Panc1 (cell line): ENCODE results near the gene LHX2. TPM values are rescaled to one million over a fixed set of nuclear protein-coding genes. Genes with fewer than 3 reads are reported as not detected.

Experiments used
- ATAC-seq: fragments of 200-7000 bp; cut with Tn5 transposase; 2 replicates; pipeline ENCODE4 v1.9.1; 2020; ENCODE audit warnings: mild to moderate bottlenecking, moderate library complexity
- BruUV-seq: library from RNA; stranded (reverse); fragments of 400-500 nt; replicated peaks from 2 replicates; lab custom pipeline; 2021; lab: Mats Ljungman, UMichigan
- CTCF ChIA-PET: fragments of 300-600 bp; sonication (Branson Sonifier 250); formaldehyde crosslinking; loops from one replicate; lab custom pipeline; 2022; ENCODE audit warnings: antibody characterized with exemption; lab: Charles Lee
- POLR2A ChIA-PET: fragments of 300-600 bp; sonication (Branson Sonifier 250); formaldehyde crosslinking; loops from one replicate; lab custom pipeline; 2022; ENCODE audit warnings: antibody characterized with exemption; lab: Charles Lee
- DNase-seq: peaks from one replicate; pipeline ENCODE4 v3.0.0-alpha.2; 2010; ENCODE audit warnings: low read depth, low spot score
- H3K27ac ChIP-seq: 2 replicates; pipeline ENCODE4 v1.5.1; 2011; ENCODE audit warnings: mild to moderate bottlenecking, low read length, inconsistent platforms
- H3K27me3 ChIP-seq: fragments of 200-500 bp; sonication (Bioruptor generic); 2 replicates; pipeline ENCODE4 v1.6.0; 2014; ENCODE audit warnings: low read length, inconsistent platforms; ENCODE audit not compliant: control insufficient read depth, insufficient read depth
- H3K36me3 ChIP-seq: fragments of 200-500 bp; sonication (Bioruptor generic); 2 replicates; pipeline ENCODE4 v1.5.1; 2014; ENCODE audit warnings: inconsistent platforms, mild to moderate bottlenecking, low read length, moderate library complexity; ENCODE audit not compliant: control insufficient read depth, insufficient read depth
- H3K4me1 ChIP-seq: 2 replicates; pipeline ENCODE4 v1.5.1; 2011; ENCODE audit warnings: inconsistent platforms, mild to moderate bottlenecking, low read length, moderate library complexity; ENCODE audit not compliant: control insufficient read depth, insufficient read depth
- H3K4me3 ChIP-seq, 2 experiments: 2 replicates each; pipeline ENCODE4 v1.5.1; 2011 to 2012; ENCODE audit warnings: low read depth in 2 of 2, low read length in 2 of 2, mild to moderate bottlenecking in 2 of 2, inconsistent platforms in 1 of 2, moderate library complexity in 1 of 2
- H3K9me3 ChIP-seq: fragments of 200-500 bp; sonication (Bioruptor generic); 2 replicates; pipeline ENCODE4 v1.5.1; 2014; ENCODE audit warnings: low read depth, mild to moderate bottlenecking, inconsistent platforms, low read length, moderate library complexity; ENCODE audit not compliant: control insufficient read depth, insufficient read depth
- POLR2AphosphoS5 ChIP-seq: IDR thresholded peaks from 2 replicates; pipeline ENCODE4 v1.6.1; 2012; ENCODE audit warnings: mild to moderate bottlenecking, low read depth, low read length, moderate library complexity
- SIN3A ChIP-seq: IDR thresholded peaks from 2 replicates; pipeline ENCODE4 v1.6.1; 2012; ENCODE audit warnings: low read depth, mild to moderate bottlenecking, low read length, moderate library complexity, borderline replicate concordance; ENCODE audit not compliant: insufficient read depth
- TCF7L2 ChIP-seq: IDR thresholded peaks from 2 replicates; pipeline ENCODE4 v1.6.1; 2011; ENCODE audit warnings: mild to moderate bottlenecking, low read depth, low read length, inconsistent platforms
- in situ Hi-C: cut with HindIII; loops from 2 replicates; pipeline ENCODE4 v1.10.0; 2016; ENCODE audit warnings: low sequenced_read_pairs, low pct_unique_long_range_greater_than_20kb
- intact Hi-C: fragments of 100-400 bp; cut with micrococcal nuclease; formaldehyde crosslinking; loops from one replicate; pipeline ENCODE4 v1.10.0; 2022; ENCODE audit not compliant: unreplicated experiment
- total RNA-seq: library from RNA; stranded (reverse); gene quantifications from one replicate; pipeline ENCODE4 v1.2.1, GENCODE V29; 2021; ENCODE audit not compliant: unreplicated experiment
- TF ChIP-seq, protein P1 (sequence below): fragments of 450-650 bp; IDR thresholded peaks from 2 replicates; pipeline ENCODE4 v1.5.1; 2017; ENCODE audit warnings: mild to moderate bottlenecking
- TF ChIP-seq, protein P2 (sequence below), 2 experiments: IDR thresholded peaks; 2 replicates each; pipeline ENCODE4 v1.6.1; 2011 to 2012; ENCODE audit warnings: low read depth in 2 of 2, control low read depth in 1 of 2, low read length in 1 of 2, mild to moderate bottlenecking in 1 of 2, moderate library complexity in 1 of 2; ENCODE audit not compliant: insufficient read depth in 1 of 2

Gene LHX2
- total RNA-seq, 1 experiment from 2014 or later: 0.36 TPM

DNA sequence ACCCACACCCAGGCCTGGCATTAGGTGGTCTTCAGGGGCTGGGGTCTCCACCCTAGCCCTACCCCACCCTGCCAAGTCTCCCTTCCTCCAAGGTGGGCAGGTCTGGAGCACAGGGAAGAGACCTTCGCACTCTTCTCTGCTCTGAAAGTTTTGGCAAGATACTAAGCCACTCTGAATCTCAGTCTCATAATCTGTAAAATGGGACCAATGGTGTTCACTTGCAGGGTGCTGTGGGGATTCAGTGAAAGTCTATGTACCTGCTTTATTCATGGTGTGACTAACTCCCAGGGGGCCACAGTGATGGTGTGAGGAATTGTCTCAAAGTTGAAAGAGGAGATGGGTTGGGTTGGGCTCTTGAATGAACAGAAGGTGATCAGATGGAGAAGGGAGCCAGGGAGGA is 25.0 kb downstream of the LHX2 start:
- no peak for TF ChIP-seq SIN3A
- TF ChIP-seq, protein P1, sequence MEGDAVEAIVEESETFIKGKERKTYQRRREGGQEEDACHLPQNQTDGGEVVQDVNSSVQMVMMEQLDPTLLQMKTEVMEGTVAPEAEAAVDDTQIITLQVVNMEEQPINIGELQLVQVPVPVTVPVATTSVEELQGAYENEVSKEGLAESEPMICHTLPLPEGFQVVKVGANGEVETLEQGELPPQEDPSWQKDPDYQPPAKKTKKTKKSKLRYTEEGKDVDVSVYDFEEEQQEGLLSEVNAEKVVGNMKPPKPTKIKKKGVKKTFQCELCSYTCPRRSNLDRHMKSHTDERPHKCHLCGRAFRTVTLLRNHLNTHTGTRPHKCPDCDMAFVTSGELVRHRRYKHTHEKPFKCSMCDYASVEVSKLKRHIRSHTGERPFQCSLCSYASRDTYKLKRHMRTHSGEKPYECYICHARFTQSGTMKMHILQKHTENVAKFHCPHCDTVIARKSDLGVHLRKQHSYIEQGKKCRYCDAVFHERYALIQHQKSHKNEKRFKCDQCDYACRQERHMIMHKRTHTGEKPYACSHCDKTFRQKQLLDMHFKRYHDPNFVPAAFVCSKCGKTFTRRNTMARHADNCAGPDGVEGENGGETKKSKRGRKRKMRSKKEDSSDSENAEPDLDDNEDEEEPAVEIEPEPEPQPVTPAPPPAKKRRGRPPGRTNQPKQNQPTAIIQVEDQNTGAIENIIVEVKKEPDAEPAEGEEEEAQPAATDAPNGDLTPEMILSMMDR: no peak
- TF ChIP-seq, protein P2, sequence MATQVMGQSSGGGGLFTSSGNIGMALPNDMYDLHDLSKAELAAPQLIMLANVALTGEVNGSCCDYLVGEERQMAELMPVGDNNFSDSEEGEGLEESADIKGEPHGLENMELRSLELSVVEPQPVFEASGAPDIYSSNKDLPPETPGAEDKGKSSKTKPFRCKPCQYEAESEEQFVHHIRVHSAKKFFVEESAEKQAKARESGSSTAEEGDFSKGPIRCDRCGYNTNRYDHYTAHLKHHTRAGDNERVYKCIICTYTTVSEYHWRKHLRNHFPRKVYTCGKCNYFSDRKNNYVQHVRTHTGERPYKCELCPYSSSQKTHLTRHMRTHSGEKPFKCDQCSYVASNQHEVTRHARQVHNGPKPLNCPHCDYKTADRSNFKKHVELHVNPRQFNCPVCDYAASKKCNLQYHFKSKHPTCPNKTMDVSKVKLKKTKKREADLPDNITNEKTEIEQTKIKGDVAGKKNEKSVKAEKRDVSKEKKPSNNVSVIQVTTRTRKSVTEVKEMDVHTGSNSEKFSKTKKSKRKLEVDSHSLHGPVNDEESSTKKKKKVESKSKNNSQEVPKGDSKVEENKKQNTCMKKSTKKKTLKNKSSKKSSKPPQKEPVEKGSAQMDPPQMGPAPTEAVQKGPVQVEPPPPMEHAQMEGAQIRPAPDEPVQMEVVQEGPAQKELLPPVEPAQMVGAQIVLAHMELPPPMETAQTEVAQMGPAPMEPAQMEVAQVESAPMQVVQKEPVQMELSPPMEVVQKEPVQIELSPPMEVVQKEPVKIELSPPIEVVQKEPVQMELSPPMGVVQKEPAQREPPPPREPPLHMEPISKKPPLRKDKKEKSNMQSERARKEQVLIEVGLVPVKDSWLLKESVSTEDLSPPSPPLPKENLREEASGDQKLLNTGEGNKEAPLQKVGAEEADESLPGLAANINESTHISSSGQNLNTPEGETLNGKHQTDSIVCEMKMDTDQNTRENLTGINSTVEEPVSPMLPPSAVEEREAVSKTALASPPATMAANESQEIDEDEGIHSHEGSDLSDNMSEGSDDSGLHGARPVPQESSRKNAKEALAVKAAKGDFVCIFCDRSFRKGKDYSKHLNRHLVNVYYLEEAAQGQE (IDR thresholded peaks at IDR 0.05; ENCODE audit: insufficient read depth in 1 of 2, low read depth in 2 of 2, low read length in 1 of 2): no peak
- no peak for TF ChIP-seq TCF7L2
- no peak for TF ChIP-seq POLR2AphosphoS5
- Histone ChIP-seq H3K9me3 (no peaks in the 10 kb centered on the region), H3K27me3 (no peaks in the 10 kb centered on the region), H3K27ac (no peak overlapping the region), H3K36me3 (no peaks in the 10 kb centered on the region), H3K4me3 (no peak overlapping the region), H3K4me1 (peaks cover 3% of the 10 kb centered on the region; the same call in 1 of the 2 replicates)
- BruUV-seq: no TSS peak
- ChIA-PET POLR2A (no interaction called here), CTCF (no interaction called here)
- DNase-seq: no peak
- no peak for ATAC-seq
- intact Hi-C loops: no loop called here
- in situ Hi-C loops: no loop called here

DNA sequence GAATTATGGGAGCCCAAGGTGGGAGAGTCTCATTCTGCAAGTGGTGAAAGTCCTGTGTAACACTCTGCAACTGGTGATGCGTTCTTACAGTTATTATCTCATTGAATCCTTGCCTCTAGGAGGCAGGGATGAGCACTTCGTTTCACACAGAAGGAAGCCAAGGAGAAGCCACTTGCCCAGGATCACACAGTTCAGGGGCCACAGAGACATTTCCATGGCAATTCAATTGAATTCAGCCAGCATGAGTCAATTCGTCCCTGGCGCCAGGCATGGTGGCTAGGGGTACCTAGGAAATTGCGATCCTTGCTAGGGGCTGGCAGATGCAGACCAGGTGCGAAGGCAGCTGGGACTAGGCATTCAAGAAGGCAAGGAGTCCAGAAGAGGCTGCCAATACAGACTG is 26.2 kb downstream of the LHX2 start:
- ChIA-PET CTCF (no interaction called here), POLR2A (no interaction called here)
- ATAC-seq: no peak
- DNase-seq: no peak
- Histone ChIP-seq H3K36me3 (no peaks in the 10 kb centered on the region), H3K4me1 (peaks cover 5% of the 10 kb centered on the region; the same call in 1 of the 2 replicates), H3K9me3 (no peaks in the 10 kb centered on the region), H3K27me3 (no peaks in the 10 kb centered on the region), H3K4me3 (no peak overlapping the region), H3K27ac (no peak overlapping the region)
- in situ Hi-C loops: no loop called here
- TF ChIP-seq SIN3A: no peak
- TF ChIP-seq, protein P1: no peak; the same call in 1 of the 2 replicates
- TF ChIP-seq, protein P2 (IDR thresholded peaks at IDR 0.05; ENCODE audit: insufficient read depth in 1 of 2, low read depth in 2 of 2, low read length in 1 of 2): no peak
- TF ChIP-seq POLR2AphosphoS5: no peak
- TF ChIP-seq TCF7L2: no peak
- intact Hi-C loops: no loop called here
- BruUV-seq: no TSS peak
